ENCODE measurements around the gene PRR16.
"Not testable (repeated sequence)": the region's sequence is repeated elsewhere in the genome, so short reads cannot be mapped to it uniquely, and the experiment has no call there.

The PRR16 gene

DNA sequence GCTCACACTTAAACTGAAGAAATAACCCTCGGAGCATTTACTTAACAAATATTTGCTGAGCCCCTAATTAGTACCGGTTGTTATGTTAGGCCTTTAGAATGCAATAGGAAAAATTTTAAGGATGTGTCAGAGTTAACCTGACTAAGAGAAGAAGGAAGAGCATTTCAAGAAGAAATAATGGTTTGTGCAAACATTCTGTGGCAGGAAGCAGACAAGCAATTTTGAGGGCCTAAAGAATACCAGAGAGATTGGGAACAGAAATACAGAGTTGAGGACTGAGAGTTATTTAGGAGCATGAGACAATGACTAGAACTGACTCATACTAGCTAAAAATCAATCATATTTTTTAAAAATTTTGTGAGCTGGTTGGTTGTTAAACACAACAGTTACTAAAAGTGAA, 218.8 kb downstream of the PRR16 start:
- no peak for DNase-seq

DNA sequence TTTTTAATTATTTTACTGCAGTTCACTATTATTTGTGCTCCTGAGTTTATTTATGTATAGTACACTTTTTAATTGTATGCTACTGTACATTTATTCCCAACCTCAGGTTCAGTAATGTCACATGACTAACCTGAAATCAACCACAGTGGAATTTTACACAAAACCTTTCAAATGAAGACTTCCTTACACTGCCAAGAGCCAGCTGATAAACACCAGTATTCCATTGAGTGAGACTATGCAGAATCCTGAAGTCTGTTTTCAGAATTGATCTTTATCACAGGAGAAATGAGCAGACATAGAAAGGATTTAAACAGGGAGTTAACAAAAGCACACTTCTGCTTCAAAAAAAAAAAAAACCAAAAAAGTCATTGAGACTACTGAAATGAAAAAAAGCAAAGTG, 219.5 kb downstream of the PRR16 start:
- no peak for DNase-seq

DNA sequence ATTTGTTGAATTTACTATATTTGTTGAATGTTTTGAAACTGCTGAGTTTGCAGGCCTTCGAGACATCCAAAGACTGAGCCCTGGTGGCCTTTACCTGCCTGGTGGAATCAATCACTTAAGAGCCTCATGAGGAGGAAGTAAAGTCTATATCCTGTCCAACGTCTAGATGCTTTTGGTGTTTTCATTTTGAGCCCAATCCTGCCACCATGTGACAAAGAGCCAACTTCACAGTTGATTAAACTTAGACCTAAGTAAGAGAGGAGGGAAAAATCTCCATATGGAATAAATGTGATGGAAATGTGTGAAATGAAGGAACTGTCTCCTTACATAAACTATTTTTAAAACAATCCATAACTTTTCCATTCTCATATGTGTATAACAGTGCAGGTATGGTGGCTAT, 220.1 kb downstream of the PRR16 start:
- no peak for DNase-seq

DNA sequence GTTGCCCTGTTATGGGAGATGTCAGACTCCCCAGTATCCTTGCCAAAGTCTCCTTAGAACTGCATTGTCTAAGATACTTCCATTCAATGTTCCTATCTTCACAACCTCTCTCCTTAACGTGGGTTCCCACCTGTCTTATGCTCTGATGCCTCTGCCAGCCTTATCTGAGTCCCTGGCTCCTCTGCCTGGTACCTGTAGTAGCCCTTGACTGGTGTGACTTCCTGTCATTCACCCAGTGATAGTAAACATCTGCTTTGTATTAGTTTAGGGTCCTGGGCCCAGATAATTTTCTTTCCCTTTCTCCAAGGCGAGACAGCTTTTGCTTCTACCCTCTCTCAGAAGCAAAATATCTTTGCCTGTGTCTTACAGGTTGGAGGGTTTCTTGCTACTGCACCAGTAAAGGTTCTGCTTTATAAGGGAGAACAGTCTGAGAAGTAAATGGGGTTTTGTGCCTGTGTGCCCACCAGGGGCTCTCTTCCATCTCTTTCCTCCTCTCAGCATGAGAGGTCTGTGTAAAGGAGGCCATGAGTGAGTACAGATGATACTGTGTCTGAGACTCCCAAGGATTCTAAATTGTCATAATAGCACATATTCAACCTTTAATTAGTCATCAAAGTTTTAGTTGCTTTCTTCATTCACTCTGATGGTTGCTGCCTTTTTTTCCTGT, 220.8 kb downstream of the PRR16 start:
- DNase-seq: no peak

DNA sequence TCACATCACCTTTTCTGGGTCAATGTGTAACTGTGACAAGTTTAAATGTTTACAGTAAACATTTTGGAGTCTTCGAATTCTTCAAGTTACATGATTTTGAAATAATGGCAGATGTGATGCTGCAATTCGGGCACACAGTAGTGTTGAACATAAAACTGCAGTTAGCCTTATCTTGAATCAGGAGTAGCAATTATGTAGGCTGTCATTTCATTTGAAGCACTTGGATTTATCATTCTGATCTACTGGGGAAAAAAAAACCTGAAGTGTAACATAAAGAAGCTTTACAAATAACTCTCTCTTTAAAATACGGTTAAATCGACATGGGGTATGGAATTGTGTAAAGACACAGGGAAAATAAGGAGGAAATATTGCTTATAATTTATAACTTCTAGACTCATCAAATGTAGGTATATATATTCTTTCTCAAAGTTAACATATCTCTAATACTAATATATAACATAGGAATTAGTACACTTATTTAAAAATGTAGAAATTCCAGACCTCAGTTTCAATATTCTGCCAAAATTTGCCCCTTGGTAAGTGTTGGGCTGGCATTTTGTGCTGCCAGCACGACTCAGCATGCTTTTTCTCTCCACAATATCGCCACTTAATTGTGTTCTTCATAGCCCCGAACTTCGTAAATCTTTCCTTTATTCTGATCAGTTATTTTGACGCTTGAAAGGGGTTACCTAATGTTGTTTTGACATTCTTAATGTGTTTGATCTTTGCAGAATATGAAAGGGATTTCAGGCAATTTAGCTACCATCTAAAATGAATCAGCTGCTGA, 226.7 kb downstream of the PRR16 start:
- DNase-seq: no peak

DNA sequence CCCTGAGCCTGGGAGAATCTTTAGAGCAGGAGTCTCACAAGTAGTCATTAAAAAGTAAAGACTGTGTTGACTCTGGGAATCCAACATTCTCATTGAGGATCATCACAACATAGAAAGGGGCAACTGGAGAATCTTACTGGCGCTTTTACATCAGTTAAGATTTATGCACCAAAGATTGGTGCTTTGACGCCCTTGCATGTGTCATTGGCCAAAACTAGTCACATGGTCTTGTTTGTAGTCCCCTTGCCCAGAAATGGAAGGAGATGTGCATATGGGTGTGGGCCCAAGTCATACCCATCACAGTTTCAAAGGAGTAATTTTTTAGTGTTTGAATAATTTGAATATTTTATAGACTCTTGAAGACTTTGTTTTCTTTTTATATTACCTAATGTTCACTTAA, 228.2 kb downstream of the PRR16 start:
- DNase-seq: no peak

DNA sequence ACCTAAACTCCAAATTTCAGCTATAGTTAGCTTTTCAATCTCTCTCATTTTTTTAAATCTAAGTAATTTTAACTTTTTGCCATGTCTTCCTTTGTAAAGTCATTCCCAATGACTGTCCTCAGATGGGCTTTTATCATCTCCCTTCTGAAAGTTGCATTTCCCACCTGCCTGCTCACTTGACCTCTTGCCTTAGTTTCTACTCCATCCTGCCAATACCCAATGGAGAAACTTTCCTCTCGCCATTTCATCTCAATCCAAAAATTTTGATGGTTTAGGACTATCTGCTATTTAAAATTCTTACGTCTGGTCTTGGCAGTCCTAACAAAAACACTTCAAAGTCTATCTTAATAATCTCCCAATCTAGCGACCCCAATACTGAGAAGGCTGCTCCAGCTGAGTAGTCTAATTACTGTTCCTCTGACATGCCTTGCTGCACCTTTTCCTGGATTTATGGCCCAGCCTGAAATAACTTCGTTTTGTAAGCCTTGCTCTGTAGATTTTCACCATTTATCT, 231.3 kb downstream of the PRR16 start:
- no peak for DNase-seq

DNA sequence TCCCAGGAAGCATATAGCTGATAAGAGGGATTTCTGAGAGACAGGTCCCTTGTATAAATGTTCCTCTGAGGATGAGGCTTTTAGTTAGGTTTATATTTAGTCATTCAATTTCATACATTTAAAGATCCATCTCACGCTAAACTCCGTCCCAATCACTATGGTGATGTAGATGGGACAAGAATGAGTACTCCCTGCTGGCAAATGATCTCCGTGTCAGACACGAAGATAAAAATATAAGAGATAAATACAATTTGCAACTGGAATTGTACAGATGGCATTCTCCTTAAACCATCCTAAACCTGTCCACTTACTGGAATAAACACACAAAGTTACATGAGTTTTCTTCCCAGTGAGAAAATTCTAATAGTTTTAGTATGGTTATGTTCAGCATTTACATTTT, 233.0 kb downstream of the PRR16 start:
- no peak for DNase-seq

DNA sequence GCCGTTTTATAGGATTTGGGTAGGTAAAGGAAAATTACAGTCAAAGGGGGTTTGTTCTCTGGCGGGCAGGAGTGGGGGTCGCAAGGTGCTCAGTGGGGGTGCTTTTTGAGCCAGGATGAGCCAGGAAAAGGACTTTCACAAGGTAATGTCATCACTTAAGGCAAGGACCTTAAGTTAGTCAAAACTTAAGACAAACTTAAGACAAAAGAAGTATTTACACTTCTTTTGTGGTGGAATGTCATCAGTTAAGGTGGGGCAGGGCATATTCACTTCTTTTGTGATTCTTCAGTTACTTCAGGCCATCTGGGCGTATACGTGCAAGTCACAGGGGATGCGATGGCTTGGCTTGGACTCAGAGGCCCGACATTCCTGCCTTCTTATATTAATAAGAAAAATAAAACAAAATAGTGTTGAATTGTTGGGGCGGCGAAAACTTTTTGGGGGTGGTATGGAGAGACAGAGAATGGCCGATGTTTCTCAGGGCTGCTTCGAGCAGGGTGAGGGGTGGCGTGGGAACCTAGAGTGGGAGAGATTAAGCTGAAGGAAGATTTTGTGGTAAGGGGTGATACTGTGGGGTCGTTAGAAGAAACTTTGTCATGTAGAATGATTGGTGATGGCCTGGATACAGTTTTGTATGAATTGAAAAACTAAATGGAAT, 233.7 kb downstream of the PRR16 start:
- DNase-seq: not testable (repeated sequence)

DNA sequence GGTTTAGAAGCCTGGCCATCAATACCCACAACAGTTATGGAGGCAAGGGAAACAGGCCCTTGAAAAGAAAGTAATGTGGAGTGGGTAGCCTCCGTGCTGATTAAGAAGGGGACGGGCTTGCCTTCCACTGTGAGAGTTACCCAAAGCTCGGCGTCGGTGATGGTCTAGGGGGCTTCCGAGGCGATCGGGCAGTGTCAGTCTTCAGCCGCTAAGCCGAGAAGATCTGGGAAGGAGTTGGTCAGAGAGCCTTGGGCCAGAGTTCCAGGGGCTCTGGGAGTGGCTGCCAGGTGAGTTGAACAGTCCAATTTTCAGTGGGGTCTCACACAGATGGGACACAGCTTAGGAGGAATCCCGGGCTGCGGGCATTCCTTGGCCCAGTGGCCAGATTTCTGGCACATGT, 236.6 kb downstream of the PRR16 start:
- not testable (repeated sequence) for DNase-seq

DNA sequence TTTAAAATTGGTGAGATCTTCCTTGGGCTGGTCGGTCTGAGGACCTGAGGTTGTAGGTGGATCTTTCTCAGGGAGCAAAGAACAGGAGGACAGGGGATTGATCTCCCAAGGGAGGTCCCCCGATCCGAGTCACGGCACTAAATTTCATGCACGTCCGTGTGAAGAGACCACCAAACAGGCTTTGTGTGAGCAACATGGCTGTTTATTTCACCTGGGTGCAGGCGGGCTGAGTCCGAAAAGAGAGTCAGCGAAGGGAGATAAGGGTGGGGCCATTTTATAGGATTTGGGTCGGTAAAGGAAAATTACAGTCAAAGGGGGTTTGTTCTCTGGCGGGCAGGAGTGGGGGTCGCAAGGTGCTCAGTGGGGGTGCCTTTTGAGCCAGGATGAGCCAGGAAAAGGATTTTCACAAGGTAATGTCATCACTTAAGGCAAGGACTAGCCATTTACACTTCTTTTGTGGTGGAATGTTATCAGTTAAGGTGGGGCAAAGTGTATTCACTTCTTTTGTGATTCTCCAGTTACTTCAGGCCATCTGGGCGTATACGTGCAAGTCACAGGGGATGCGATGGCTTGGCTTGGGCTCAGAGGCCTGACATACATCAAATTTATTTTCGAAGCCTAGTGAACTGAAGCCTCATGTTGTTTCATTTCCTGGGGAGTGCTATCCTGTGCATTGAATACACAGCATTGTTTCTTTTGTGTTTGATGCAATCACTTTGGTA, 238.9 kb downstream of the PRR16 start:
- DNase-seq: not testable (repeated sequence)

DNA sequence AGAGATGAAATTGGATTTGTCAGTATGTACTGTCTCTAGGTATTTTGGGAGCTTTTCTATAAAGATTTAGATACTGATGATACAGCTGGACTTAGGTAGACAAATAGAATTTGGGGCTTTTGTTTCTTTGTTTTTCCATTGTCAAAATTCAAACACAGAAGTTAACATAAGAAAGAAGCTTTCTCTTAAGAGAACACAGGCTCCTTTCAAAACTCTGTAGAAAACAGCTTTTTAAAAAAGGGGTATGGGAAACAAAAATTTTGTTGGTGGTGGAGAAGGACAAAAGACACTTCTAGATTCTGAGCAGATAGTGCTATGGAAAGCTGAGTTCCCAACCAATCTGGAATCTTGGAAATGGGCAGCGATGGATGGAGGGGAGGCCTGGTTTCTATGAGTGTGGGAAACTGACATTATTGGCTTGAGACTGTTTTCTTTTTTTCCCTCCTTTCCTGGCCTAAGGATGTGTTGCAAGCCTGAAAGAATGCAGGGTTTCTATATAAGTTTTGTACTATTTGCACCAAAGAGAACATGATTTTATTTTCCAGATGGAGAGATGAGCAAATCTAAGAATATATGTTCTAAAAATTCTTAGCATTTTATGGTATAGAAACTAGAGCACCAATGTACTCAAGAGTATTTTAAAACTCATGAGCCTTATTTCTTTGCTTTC, 240.0 kb downstream of the PRR16 start:
- no peak for DNase-seq

DNA sequence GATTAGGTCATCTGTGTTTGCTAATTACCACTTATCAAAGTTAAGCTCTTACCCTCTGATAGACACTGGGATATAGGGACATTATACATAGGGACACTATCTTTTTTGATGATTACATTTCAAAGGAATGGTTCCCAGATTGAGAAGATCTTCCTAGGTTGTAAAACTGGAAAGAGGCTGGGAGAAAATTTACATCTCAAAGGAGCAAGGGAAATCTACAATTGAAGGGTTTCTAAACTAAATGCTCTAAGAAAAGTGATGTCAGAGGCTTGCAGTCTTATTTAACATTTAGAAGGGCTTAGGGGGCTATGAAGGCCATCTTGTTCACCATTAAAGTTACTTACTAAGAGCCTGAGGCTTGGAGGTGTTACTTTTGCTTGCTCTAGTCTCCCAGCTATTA, 242.8 kb downstream of the PRR16 start:
- no peak for DNase-seq

DNA sequence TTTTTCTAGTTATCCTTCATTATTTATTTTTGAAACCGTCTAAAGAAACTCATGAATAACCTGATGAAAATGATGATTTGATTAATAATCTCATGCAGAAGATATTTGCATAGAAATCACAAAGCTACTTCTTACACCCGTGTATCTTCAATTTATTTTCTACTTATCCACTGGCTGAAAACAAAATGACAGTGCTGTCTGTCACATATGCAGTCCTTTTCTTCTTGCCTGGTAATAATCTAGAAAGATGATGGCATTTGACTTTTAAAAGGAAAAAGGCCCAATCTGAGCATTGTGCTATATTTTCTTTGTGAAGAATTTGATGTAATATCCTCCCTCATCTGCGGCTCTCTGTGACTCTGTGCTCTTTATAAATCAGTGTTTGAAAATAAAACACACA, 253.3 kb downstream of the PRR16 start:
- DNase-seq: no peak

DNA sequence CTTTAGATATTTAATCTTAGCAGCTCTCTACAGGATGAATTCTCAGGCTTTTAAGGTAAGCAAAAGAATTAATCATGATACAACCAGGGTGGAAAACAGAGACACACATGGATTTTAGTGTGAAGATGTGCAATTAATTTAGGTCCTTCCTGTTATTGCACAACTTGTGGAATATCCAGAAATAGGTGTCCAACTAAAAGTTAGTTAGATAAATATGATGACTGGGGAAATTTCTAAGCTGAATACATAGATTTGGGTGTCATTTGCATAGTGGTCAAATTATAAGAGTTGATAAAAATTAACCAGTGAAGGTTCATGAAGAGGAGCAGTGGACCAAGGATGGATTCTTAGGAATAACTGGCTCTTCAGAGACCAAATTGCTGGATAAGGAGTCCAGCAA, 266.1 kb downstream of the PRR16 start:
- no peak for DNase-seq

DNA sequence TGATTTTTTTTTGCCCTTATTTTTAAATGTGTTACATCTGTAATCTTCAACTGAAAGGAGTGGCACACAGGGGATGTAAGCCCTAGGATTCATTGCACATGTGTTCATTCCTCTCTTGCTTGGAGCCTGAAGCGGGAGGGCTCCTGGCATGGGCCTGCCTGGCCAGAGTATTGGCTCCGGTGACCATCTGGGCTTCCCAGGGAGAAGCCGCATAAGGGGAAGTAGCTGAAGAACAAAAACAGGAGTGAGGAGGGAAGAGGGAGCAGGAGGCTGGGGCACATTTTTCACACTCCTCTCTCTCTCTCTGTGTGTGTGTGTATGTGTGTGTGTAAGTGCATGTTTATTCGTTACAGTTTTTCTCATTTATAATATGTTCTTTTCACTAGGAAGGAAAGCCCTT, 269.9 kb downstream of the PRR16 start:
- no peak for DNase-seq

DNA sequence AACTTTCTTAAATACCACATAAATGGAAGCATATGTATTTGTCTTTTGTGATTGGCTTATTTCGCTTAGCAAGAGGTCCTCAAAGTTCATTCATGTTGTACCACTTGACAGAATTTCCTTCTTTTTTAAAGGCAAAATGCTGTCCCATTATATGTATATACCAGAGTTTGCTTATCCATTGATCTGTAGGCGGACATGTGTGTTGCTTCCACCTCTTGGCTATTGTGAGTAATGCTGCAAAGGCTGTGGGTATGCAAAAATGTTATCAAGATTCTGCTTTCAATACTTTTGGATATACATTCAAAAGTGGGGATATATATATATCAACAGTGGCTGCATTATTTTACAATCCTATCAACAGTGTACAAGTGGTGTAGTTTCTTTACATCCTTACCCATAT, 271.0 kb downstream of the PRR16 start:
- DNase-seq: no peak
